HG03139 (cell line): Measurements from ENCODE around the gene PDIA3.
A peak's percentile ranks its signal among the peaks of the same experiment; 100 is the strongest.
"Not testable (repeated sequence)": the region's sequence is repeated elsewhere in the genome, so short reads cannot be mapped to it uniquely, and the experiment has no call there.

ENCODE experiments used
- ATAC-seq: cut with Tn5 transposase; IDR thresholded peaks from one replicate; pipeline ENCODE4 v1.9.1; 2021; ENCODE audit not compliant: unreplicated experiment

The PDIA3 gene

GRCh38 chr15:43746245-43746902 is at the start of gene PDIA3:
PDIA3 (plus strand) TSS chr15:43746438; CDS start chr15:43746540, 102 bp downstream.
- peak; percentile 77 for ATAC-seq

GRCh38 chr15:43702174-43702573 is 44.1 kb upstream of the PDIA3 start:
- ATAC-seq, result no peak

- no peak for ATAC-seq
Measured at GRCh38 chr15:43702701-43703424, 43.4 kb upstream of the PDIA3 start.

GRCh38 chr15:43710431-43711131 is 35.7 kb upstream of the PDIA3 start:
- ATAC-seq, result not testable (repeated sequence)

- ATAC-seq, result no peak
Measured at GRCh38 chr15:43723151-43723550, 23.1 kb upstream of the PDIA3 start.

GRCh38 chr15:43726306-43726705 is 19.9 kb upstream of the PDIA3 start:
- ATAC-seq, result not testable (repeated sequence)

- not testable (repeated sequence) for ATAC-seq
Measured at GRCh38 chr15:43728053-43728725, 18.0 kb upstream of the PDIA3 start.

- no peak for ATAC-seq
Measured at GRCh38 chr15:43735416-43735815, 10.8 kb upstream of the PDIA3 start.

- ATAC-seq, result peak; percentile 10
Measured at GRCh38 chr15:43746903-43747309, 668 bp downstream of the PDIA3 start.

- ATAC-seq, result no peak
Measured at GRCh38 chr15:43748376-43748775, 2.1 kb downstream of the PDIA3 start.

GRCh38 chr15:43749690-43750345 is 3.6 kb downstream of the PDIA3 start:
- ATAC-seq, result no peak

- ATAC-seq, result no peak
Measured at GRCh38 chr15:43751885-43752284, 5.6 kb downstream of the PDIA3 start.

GRCh38 chr15:43762824-43763223 is 16.6 kb downstream of the PDIA3 start:
- no peak for ATAC-seq

GRCh38 chr15:43763819-43764446 is 17.7 kb downstream of the PDIA3 start:
- no peak for ATAC-seq

GRCh38 chr15:43769584-43770228 is 23.5 kb downstream of the PDIA3 start:
- no peak for ATAC-seq

- no peak for ATAC-seq
Measured at GRCh38 chr15:43771816-43772215, 25.6 kb downstream of the PDIA3 start.

- ATAC-seq, result no peak
Measured at GRCh38 chr15:43772624-43773023, 26.4 kb downstream of the PDIA3 start.

- ATAC-seq, result no peak
Measured at GRCh38 chr15:43774062-43774461, 27.8 kb downstream of the PDIA3 start.

GRCh38 chr15:43775411-43775965 is 29.2 kb downstream of the PDIA3 start:
- no peak for ATAC-seq
